K562 treated with DMSO at 1 percent for 4 hours (cell line): ENCODE measurements around the gene TPR. TPM values are rescaled to one million over a fixed set of nuclear protein-coding genes. Genes with fewer than 3 reads are reported as not detected.

Experiments
- total RNA-seq: library from RNA; unstranded; fragments of 300-600 nt; gene quantifications from 2 replicates; pipeline ENCODE4 v1.2.3, GENCODE V29; 2022; ENCODE audit not compliant: insufficient read depth

TPR gene
- 37.6 and 38.3 TPM in 2 replicates for total RNA-seq

GRCh38 chr1:186375152-186375928, at the start of gene TPR, which contains the start of gene ODR4:
Gene TPR, minus strand, starts transcription at chr1:186375253. Its CDS starts 225 bp downstream, at chr1:186375028.
Gene ODR4, plus strand, starts transcription at chr1:186375838. Its CDS starts 3,948 bp downstream, at chr1:186379786.

DNA sequence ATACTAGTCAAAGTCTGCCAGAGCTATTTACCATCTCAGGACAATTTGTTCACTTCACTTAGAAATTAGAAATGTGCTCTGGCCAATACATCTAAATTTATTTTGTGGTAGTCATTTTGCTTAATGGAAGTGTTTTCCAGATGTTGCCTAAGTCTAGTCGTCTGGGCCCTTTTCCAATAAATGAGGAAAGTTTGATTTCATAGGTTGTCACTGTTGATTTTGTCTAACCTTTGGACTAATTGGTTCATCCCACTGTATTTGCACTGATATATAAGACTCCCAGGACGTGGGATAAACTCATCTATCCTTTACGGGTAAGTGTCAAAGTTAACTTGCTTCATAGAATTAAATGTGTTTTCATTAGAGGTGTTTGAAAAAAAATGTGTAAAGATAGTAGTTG, 79.1 kb downstream of the TPR start, which contains the start of gene PRG4:
PRG4 (plus strand) TSS at position 300 of the 400 bp plus-strand sequence.

Other genes with a start within 250 kb of the TPR start
- not detected in 2 replicates for gene PRG4, start 79.0 kb downstream of the TPR start, total RNA-seq
- 6.4 and 23.4 TPM in 2 replicates for gene ODR4, start 585 bp upstream of the TPR start, total RNA-seq
- gene PDC, start 85.9 kb upstream of the TPR start, total RNA-seq: not detected in 2 replicates